K562 (cell line): ENCODE data around the gene ZNF585A. TPM values are rescaled to one million over a fixed set of nuclear protein-coding genes. Genes with fewer than 3 reads are reported as not detected.

Experiments
- ATAC-seq: fragments of 200-7000 bp; cut with Tn5 transposase; 3 replicates; pipeline ENCODE4 v1.9.1; 2020; ENCODE audit warnings: moderate library complexity
- BruUV-seq: library from RNA; stranded (reverse); fragments of 400-500 nt; replicated peaks from 2 replicates; lab custom pipeline; 2021; lab: Mats Ljungman, UMichigan
- CTCF ChIA-PET: fragments of 300-600 bp; formaldehyde crosslinking; extraction: SDS; loops from one replicate; lab custom pipeline; 2021; ENCODE audit warnings: low intra/inter-chr PET ratio; lab: Yijun Ruan, JAX
- POLR2A ChIA-PET: fragments of 300-600, 350-650 bp; sonication (Branson Sonifier 250); formaldehyde crosslinking; extraction: SDS; loops from one replicate; lab custom pipeline; 2021; ENCODE audit warnings: antibody characterized with exemption, inconsistent platforms; lab: Yijun Ruan, JAX
- DNase-seq, 4 experiments: peaks; one replicate each; pipeline versions ENCODE4 v3.0.0 to v3.0.0-alpha.2; 2011 to 2018; ENCODE audit warnings: low spot score in 3 of 4, mixed read lengths in 3 of 4; ENCODE audit errors: extremely low read depth in 1 of 4
- FAIRE-seq: peaks from 2 replicates; lab custom pipeline; 2011; peaks lifted over from hg19 to GRCh38; lab: Jason Lieb, UNC
- H2AFZ ChIP-seq: 2 replicates; pipeline ENCODE4 v1.6.0; 2011; ENCODE audit warnings: low read depth, low read length, control low read depth, inconsistent platforms
- H3K27ac ChIP-seq: fragments of 200-600 bp; 3 replicates; pipeline ENCODE4 v1.8.0; 2011; ENCODE audit warnings: low read depth, mild to moderate bottlenecking, control low read depth, inconsistent platforms, low read length, moderate library complexity, mixed read lengths; ENCODE audit errors: extremely low read depth
- H3K27me3 ChIP-seq, 2 experiments: fragments of 300-600 bp in 1 of 2; 2 replicates in 1 of 2; 3 replicates in 1 of 2; pipeline versions ENCODE4 v1.6.0 to v1.8.0; 2011; ENCODE audit warnings: inconsistent platforms in 2 of 2, low read length in 2 of 2, mild to moderate bottlenecking in 1 of 2, mixed read lengths in 1 of 2, moderate library complexity in 1 of 2; ENCODE audit not compliant: control insufficient read depth in 2 of 2, insufficient read depth in 2 of 2
- H3K36me3 ChIP-seq: fragments of 300-600 bp; 3 replicates; pipeline ENCODE4 v1.8.0; 2011; ENCODE audit warnings: mild to moderate bottlenecking, low read length, inconsistent platforms; ENCODE audit not compliant: control insufficient read depth, insufficient read depth
- H3K4me1 ChIP-seq, 2 experiments: fragments of 200-600 bp in 1 of 2; replicated peaks in 1 of 2; 2 replicates in 1 of 2; 3 replicates in 1 of 2; pipeline versions ENCODE4 v1.5.1 to v1.8.0; 2011; ENCODE audit warnings: inconsistent platforms in 2 of 2, low read length in 2 of 2, mild to moderate bottlenecking in 1 of 2, mixed read lengths in 1 of 2, moderate library complexity in 1 of 2; ENCODE audit not compliant: control insufficient read depth in 2 of 2, insufficient read depth in 2 of 2
- H3K4me2 ChIP-seq: 2 replicates; pipeline ENCODE4 v1.6.1; 2011; ENCODE audit warnings: low read length, control low read depth, inconsistent platforms, mixed read lengths; ENCODE audit not compliant: insufficient read depth
- H3K4me3 ChIP-seq: fragments of 200-600 bp; sonication (generic), shearing (Covaris generic); 2 replicates; pipeline ENCODE4 v1.5.1; 2016; ENCODE audit warnings: control low read depth, inconsistent platforms
- H3K79me2 ChIP-seq: fragments of 200-600 bp; 3 replicates; pipeline ENCODE4 v1.8.0; 2011; ENCODE audit warnings: low read length, inconsistent platforms; ENCODE audit not compliant: control insufficient read depth, insufficient read depth
- H3K9ac ChIP-seq, 2 experiments: 2 replicates each; pipeline versions ENCODE4 v1.6.0 to v1.6.1; 2011; ENCODE audit warnings: low read depth in 2 of 2, low read length in 2 of 2, control low read depth in 1 of 2, inconsistent platforms in 1 of 2, mild to moderate bottlenecking in 1 of 2, mixed read lengths in 1 of 2; ENCODE audit not compliant: insufficient read depth in 1 of 2
- H3K9me1 ChIP-seq: one replicate; pipeline ENCODE4 v1.6.0; 2011; ENCODE audit warnings: inconsistent platforms, mild to moderate bottlenecking, low read length, moderate library complexity; ENCODE audit not compliant: control insufficient read depth, insufficient read depth
- H3K9me3 ChIP-seq: replicated peaks from 2 replicates; pipeline ENCODE4 v1.5.1; 2011; ENCODE audit warnings: low read depth, low read length, inconsistent platforms; ENCODE audit not compliant: control insufficient read depth, insufficient read depth
- H4K20me1 ChIP-seq: replicated peaks from 2 replicates; pipeline ENCODE4 v1.6.1; 2011; ENCODE audit warnings: low read length, inconsistent platforms, mixed read lengths; ENCODE audit not compliant: control insufficient read depth, insufficient read depth
- KLF16 ChIP-seq: IDR thresholded peaks from 2 replicates; pipeline ENCODE4 v1.6.1; 2016; ENCODE audit warnings: antibody characterized with exemption
- MEIS2 ChIP-seq: fragments of 450-650 bp; IDR thresholded peaks from 2 replicates; pipeline ENCODE4 v1.6.1; 2014; ENCODE audit warnings: mild to moderate bottlenecking; ENCODE audit not compliant: partially characterized antibody
- TRIM24 ChIP-seq, 2 experiments: fragments of 450-650 bp; IDR thresholded peaks; 2 replicates each; pipeline ENCODE4 v1.6.1; 2016
- WGBS: fragments of 100-300 bp; shearing (Covaris generic); methylation state at CpG from one replicate; pipeline ENCODE4 v1.1.6; 2016; ENCODE audit warnings: low coverage, mixed read lengths; ENCODE audit not compliant: insufficient coverage; ENCODE audit errors: missing lambda C conversion rate; 5-methylcytosine and 5-hydroxymethylcytosine counted together
- in situ Hi-C: fragments of 300-500 bp; cut with MboI; formaldehyde crosslinking; loops from 4 replicates; pipeline ENCODE4 v1.15.0; 2018; ENCODE audit warnings: inconsistent platforms, mixed read lengths
- intact Hi-C: fragments of 100-400 bp; cut with micrococcal nuclease; formaldehyde crosslinking; loops from 2 replicates; pipeline ENCODE4 v1.14.2; 2022
- polyA plus RNA-seq, 8 experiments: library from polyadenylated mRNA; depleted of rRNA in 4 of 8; stranded (reverse) in 5 of 8; unstranded in 3 of 8; fragments of >200 nt; fragmentation: Nextera tagmentation in 2 of 8; fragmentation: Illumina TruSeq in 1 of 8; extraction: Ambion mirVana in 2 of 8; extraction: Trizol in 1 of 8; gene quantifications; 2 replicates each; pipeline versions ENCODE4 v1.2.1 to v1.2.3, GENCODE V29; 2011 to 2014; ENCODE audit warnings: inconsistent platforms in 1 of 8, missing spikeins in 1 of 8
- total RNA-seq, 7 experiments: library from RNA; depleted of rRNA in 6 of 7; stranded (reverse); fragments of >200 nt in 6 of 7; fragmentation: Illumina TruSeq in 2 of 7; extraction: Trizol in 2 of 7; gene quantifications; 2 replicates each; pipeline versions ENCODE4 v1.2.1 to v1.2.3, GENCODE V29; 2011 to 2021; ENCODE audit warnings: low replicate concordance in 1 of 7
- TF ChIP-seq, protein P1 (sequence below), 2 experiments: fragments of 450-650 bp; formaldehyde crosslinking in 1 of 2; IDR thresholded peaks; 2 replicates each; pipeline versions ENCODE4 v1.4.0 to v1.6.1; 2014 to 2020; ENCODE audit warnings: mild to moderate bottlenecking in 2 of 2, borderline replicate concordance in 1 of 2, low read depth in 1 of 2

Gene ZNF585A
- total and polyA plus RNA-seq, 9 of the 15 experiments (the other 6 are each of a cell fraction or from before 2014, with no cell fraction given): 5.6 to 31.0 (median 8.5) TPM

- Histone ChIP-seq H3K36me3 (no peaks in the 10 kb centered on the region), H3K9me3 (peaks cover 4% of the 10 kb centered on the region; the same call in 1 of the 2 replicates), H3K79me2 (no peaks in the 10 kb centered on the region), H3K27me3 (no peaks in the 10 kb centered on the region), H3K9me1 (no peaks in the 10 kb centered on the region), H2AFZ (no peak overlapping the region), H3K4me3 (no peak overlapping the region), H3K4me2 (no peak overlapping the region), H3K27ac (no peak overlapping the region), H3K9ac (no peak overlapping the region), H4K20me1 (no peaks in the 10 kb centered on the region), H3K4me1 (no peaks in the 10 kb centered on the region)
- ChIA-PET CTCF (no interaction called here), POLR2A (no interaction called here)
- no peak for TF ChIP-seq MEIS2
- TF ChIP-seq KLF16: peak; percentile 61; the same call in 1 of the 2 replicates
- TF ChIP-seq, protein P1, sequence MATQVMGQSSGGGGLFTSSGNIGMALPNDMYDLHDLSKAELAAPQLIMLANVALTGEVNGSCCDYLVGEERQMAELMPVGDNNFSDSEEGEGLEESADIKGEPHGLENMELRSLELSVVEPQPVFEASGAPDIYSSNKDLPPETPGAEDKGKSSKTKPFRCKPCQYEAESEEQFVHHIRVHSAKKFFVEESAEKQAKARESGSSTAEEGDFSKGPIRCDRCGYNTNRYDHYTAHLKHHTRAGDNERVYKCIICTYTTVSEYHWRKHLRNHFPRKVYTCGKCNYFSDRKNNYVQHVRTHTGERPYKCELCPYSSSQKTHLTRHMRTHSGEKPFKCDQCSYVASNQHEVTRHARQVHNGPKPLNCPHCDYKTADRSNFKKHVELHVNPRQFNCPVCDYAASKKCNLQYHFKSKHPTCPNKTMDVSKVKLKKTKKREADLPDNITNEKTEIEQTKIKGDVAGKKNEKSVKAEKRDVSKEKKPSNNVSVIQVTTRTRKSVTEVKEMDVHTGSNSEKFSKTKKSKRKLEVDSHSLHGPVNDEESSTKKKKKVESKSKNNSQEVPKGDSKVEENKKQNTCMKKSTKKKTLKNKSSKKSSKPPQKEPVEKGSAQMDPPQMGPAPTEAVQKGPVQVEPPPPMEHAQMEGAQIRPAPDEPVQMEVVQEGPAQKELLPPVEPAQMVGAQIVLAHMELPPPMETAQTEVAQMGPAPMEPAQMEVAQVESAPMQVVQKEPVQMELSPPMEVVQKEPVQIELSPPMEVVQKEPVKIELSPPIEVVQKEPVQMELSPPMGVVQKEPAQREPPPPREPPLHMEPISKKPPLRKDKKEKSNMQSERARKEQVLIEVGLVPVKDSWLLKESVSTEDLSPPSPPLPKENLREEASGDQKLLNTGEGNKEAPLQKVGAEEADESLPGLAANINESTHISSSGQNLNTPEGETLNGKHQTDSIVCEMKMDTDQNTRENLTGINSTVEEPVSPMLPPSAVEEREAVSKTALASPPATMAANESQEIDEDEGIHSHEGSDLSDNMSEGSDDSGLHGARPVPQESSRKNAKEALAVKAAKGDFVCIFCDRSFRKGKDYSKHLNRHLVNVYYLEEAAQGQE (IDR thresholded peaks at IDR 0.05; ENCODE audit: borderline replicate concordance): peak; percentile 77
- TF ChIP-seq, protein P1 (CRISPR knock-in tag; IDR thresholded peaks at IDR 0.05; ENCODE audit: low read depth): no peak
- TF ChIP-seq TRIM24 (IDR thresholded peaks at IDR 0.05): peak; percentile 59 to 70
- DNase-seq: no peak
- 0% methylated on average over 1 of the region's 1 CpG for WGBS
- no peak for ATAC-seq
- in situ Hi-C loops: no loop called here
- no TSS peak for BruUV-seq
- intact Hi-C loops: no loop called here
- no peak for FAIRE-seq
Observed at GRCh38 chr19:37136111-37136510, 36.4 kb downstream of the ZNF585A start.
